PC-9 (cell line): Measurements from ENCODE around the gene NRSN1.

Experiments
- EZH2 ChIP-seq: fragments of 200-600 bp; sonication (generic); IDR thresholded peaks from 2 replicates; pipeline ENCODE4 v1.8.0; 2017; ENCODE audit warnings: antibody characterized with exemption, low read depth
- TF ChIP-seq, protein P1 (sequence below): fragments of 200-600 bp; sonication (generic); conservative IDR thresholded peaks from 2 replicates; pipeline ENCODE4 v1.6.1; 2017; ENCODE audit warnings: mixed run types, antibody characterized with exemption, mild to moderate bottlenecking, moderate library complexity

DNA sequence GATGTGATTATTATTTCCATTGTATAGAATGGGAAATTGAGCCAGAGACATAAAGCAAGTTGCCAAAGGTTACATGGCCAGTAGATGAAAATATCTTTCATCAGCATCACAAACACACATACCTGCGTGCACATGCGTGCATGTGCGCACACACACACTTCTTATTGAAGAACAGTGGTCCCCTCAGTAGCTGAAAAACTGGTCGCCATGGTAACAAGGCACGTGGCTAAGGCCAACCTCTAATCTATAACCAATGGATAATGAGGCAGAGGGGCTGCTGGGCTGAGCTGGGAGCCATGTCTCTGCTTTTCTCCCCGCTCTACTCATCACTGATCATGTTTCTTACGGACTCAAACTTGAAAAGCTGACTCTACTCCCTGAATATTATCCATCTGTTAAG, 60.3 kb downstream of the NRSN1 start:
- TF ChIP-seq, protein P1, sequence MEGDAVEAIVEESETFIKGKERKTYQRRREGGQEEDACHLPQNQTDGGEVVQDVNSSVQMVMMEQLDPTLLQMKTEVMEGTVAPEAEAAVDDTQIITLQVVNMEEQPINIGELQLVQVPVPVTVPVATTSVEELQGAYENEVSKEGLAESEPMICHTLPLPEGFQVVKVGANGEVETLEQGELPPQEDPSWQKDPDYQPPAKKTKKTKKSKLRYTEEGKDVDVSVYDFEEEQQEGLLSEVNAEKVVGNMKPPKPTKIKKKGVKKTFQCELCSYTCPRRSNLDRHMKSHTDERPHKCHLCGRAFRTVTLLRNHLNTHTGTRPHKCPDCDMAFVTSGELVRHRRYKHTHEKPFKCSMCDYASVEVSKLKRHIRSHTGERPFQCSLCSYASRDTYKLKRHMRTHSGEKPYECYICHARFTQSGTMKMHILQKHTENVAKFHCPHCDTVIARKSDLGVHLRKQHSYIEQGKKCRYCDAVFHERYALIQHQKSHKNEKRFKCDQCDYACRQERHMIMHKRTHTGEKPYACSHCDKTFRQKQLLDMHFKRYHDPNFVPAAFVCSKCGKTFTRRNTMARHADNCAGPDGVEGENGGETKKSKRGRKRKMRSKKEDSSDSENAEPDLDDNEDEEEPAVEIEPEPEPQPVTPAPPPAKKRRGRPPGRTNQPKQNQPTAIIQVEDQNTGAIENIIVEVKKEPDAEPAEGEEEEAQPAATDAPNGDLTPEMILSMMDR: no peak
- TF ChIP-seq EZH2: no peak
